Measurements from ENCODE around the gene FUT1.
"Not testable (repeated sequence)": the region's sequence is repeated elsewhere in the genome, so short reads cannot be mapped to it uniquely, and the experiment has no call there.

The FUT1 gene

DNA sequence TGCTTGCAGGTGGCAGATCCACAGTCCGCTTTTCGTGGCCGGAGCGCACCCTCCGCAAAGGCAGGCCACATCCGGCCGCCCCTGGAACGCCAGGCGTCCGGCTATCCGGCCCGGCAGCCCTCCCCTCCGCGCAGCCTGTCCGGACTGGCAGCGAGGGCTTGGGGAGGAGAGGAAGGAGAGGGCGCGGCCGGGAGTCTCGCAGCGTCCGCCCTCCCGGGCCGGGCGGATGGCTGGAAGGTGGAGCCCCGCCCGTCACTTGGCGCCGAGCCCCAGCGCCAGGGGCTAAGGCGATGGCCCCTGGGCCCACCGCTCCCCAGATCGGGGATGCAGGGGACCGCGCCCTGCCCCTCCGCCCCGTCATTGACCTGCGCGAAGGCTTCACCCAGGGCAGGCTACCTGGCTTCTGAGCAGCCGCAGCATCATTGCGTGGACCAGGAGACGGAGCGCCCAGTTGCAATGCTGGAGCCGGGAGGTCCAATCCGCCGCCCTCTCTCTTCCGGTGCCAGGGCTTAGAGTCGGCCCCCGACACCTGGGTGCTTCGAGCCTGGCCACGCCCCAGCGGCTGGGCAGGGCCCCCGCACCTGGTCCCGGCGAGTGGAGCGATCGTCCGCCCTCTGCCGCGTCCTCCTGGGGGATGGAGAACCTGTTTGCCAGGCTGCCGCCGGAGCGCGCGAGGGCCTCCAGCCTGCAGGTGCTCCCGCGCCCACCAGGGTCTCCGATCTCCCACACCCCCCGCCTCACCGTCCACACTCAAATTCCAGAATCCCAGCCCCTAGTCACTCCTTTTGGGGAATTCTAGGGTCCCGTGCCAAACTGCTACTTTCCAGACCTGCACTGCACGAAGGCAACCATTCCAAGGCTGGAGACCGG is at the start of gene FUT1:
Gene FUT1, minus strand, starts transcription at position 146 of the 870 bp plus-strand sequence. CDS start 1,360 bp downstream, outside the sequence.
- DNase-seq (ENCODE audit: low spot score) = peak; percentile 77

DNA sequence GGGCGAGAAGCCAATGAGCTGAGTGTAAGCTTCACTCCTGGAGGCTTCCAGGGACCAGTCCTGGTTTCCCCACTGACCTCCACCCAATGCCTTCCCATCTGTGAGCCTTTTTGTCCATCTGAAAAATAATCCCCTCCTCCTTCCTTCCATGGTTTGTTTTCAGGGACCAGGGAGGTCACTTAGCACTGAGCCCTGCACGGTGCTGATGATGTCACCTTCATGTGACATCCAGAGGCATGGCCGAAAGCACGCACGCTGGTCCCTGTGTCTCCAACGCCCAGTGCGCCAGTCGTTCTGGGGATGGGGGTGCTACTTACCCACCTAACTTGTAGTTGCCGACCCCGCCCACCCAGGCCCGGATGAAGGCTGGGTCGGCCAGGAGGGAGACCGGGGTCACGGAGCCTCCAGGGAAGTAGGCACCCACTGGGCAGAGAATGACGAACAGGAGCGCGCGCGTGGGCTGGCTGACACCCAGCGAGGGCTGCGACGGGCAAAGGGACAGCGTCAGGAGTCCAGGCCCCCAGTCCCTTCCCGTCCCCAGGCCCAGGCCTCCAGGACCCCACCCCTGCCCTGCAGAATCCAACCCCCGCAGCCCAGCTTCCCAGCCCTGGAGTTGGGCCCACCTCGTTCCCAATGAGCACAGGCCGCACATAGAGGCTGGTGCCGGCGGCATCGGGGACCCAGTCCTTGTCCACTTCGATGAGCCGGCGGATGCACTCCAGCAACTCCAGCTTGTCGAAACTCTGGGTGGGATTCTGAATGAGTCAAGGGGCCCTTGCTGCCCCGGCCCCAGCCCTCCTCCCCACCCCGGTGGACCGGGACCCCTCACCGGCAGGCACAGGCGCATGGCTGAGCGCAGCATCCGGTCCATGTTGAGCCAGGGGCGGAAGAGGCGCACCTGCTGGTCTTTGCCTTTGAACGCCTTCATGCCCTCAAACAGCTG is 47.2 kb upstream of the FUT1 start:
- peak; percentile 18 for DNase-seq (ENCODE audit: low spot score)

DNA sequence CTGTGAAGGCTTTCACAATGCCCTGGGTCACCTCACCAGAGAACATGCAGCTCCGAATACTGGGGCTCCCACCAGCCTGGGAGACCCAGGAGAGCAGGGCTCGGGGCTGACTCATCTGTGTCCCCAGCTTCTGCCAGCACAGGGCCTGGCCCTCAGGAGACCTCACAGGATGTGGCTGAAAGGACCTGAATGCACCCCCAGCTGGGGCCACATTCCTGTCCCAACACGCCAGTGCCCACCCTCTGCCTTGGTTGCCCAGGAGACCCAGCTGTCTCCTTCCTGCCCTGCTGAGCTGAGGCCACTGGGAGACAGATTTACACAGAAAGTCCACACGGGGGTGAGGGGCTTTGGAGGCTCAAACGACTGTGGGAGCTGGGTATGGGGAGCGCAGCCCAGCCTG is 46.5 kb upstream of the FUT1 start:
- DNase-seq (ENCODE audit: low spot score) = no peak

DNA sequence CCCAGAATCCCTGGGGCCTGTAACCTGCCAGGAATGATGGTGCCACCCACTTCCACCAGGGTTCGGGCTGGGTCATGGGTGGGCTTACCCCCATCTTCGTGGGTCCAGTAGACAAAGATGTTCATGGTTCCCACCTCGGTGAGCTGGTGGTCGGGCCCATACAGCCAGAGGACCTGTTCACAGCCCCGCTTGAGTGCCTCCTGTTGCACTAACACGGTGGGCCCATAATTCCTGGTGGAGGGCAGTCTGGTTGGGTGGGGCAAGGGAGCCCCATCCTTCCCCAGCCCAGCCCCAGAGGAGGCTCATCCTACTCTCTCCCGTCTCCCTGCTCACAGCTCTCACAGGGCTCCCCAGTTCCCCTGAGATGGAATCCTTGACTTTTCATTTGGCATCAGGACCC is 44.7 kb upstream of the FUT1 start:
- no peak for DNase-seq (ENCODE audit: low spot score)

DNA sequence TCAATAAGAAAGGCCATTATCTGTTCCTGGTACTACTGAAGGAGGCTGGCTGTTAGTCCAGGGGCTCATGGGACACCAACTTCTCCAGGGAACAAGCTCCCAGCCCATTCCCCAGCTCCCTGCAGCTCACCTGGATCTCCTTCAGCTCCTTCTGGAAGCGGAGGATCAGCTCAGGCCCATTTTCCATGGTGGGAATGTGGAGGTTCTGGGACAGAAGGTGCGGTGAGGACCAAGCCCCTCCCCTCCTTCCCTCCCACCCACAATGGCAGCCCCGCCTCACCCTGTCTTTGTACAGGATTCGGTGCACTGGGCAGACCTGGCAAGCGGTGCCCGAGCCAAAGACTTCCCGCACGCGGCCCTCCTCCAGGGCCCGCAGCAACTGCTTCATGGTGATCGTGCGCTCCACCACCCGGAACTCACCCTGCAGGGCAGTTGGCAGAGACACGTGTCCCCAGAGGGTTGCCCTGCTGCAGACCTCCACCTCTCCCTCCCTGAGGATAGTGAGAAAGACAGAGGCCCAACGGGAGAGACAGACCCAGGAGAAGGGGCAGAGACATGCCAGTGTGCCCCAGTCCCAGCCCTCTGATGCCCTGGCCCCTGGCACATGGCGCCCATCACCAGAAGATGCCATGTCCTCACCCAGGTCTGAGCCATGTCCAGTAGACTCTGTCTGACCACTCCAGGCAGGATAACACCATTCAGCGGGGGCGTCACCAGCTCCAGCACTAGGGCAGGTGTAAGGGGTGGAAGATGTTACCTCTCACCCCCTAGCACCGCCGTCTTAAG is 44.0 kb upstream of the FUT1 start:
- DNase-seq (ENCODE audit: low spot score) = no peak

DNA sequence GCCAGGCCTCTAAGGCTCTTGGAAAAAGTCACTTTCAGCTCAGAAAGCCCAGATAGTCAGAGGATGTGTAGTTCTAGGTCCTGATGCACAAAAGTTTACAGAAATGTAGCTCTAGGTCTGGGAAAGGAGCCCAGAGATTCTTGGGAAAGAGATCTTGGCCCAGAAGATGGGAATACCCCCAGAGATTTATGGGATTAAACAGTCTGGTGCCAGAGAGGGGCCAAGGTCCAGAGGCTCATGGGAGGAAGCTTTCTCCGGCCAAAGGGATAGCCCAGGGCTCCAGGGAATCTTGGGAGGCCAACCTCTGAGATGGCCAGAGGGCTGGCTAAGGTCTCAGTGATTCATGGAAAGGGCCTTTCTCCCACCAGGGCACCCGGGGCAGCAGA is 43.2 kb upstream of the FUT1 start:
- DNase-seq (ENCODE audit: low spot score) = no peak

DNA sequence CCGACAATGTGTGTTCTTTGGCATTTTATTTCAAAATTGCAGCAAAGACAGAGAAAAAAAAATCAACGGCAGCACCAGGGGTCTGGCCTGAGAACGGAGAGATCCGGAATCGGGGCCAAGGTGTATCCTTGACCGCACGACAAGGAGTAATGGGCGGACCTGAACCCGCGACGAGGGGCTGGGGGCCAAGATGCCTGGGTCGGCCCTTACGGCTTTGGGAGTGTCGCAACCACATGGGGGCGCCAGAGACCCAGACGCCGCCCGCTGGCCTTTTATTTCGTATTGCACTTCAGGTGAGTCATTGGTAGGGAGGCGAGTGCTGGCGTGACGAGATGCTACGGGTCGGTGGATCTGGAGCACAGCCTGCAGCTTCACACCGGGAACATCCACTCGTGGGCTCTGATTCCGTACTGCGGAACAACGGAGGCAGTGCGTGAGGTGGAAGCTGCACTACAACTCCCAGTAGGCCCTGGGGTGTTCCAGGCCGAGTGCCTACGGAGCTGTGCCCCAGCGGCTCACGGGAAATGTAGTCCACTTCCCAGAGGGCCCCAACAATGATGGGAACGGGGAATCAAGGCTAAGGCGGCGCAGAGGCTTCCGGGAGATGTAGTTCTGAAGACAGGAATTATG is 42.7 kb upstream of the FUT1 start:
- DNase-seq (ENCODE audit: low spot score) = peak; percentile 98

DNA sequence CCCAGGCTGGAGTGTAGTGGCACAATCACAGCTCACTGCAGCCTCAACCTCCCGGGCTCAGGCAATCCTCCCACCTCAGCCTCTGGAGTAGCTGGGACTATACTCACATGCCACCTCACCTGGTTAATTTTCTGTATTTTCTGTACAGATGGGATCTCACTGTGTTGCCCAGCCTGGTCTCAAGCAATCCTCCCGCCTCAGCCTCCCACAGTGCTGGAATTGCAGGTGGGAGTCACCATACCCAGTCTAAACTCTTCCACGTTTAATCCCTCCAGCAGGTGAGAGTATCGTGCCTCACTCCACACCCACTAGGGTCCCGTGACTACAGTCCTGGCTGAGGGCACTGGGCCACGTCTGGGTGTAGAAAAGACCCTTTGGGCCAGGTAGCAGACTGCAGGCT is 41.9 kb upstream of the FUT1 start:
- no peak for DNase-seq (ENCODE audit: low spot score)

DNA sequence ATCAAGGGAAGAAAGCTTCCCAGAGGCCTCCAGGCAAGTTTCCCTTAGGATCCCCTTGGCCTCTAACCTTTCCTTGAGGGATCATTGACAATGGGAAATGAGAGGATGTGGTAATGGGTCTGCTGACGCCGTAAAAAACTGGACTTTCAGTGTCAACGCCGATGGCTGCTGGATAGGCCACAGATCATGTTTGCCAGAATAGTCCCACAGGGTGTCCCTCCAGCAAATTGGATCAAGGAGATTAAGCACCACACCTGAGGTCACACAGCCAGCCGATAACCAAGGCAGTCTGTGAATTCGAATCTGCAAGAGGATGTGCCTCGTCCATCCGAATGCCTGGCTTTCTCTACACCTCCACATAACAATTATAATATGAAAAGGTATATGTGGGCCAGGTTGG is 40.8 kb upstream of the FUT1 start:
- DNase-seq (ENCODE audit: low spot score) = no peak

DNA sequence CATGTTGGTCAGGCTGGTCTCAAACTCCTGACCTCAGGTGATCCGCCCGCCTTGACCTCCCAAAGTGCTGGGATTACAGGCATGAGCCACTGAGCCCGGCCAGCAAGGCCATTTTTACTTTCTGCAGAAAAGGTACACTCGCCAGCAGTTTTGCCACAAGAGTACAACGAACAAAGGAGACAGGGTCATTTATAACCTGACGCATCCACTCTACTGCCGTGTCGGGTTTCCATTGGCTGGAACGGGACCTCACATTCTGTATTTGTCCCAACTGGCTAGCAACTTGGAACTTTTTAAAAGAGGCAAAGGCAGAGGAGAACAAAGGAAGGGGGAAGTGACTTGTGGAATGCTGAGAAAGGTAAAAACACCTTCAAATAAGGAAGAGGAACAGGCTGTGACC is 34.9 kb upstream of the FUT1 start:
- not testable (repeated sequence) for DNase-seq (ENCODE audit: low spot score)

DNA sequence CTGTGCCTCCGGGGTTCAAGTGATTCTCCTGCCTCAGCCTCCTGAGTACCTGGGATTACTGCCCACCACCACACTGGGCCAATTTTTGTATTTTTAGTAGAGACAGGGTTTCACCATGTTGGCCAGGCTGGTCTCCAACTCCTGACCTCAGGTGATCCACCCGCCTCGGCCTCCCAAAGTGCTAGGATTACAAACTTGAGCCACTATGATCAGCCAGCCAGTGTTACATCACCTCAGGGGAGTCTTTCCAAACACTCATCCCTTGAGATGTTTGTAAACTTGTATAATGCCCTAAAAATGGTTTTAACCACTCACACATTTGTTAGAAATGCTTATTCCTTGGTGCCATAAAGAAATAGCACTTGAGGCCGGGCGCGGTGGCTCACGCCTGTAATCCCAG is 34.0 kb upstream of the FUT1 start:
- DNase-seq (ENCODE audit: low spot score) = not testable (repeated sequence)

DNA sequence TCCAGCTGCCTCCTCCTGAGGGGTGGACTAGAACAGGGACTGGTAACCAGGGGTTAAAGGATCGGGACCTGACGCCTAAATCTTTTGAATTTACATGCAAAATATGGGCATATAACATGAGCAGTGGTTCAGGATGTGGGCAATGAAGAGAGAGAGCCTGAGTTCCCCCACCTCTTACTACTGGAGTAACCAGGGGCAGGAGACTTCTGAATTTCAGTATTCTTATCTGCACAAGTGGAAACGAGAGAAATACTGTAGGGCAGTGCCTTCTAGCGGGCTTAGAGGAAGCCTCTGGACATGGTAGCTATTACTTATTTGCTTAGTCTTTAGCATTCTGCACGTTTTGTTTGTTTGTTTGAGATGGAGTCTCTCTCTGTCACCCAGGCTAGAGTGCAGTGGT is 32.1 kb upstream of the FUT1 start:
- DNase-seq (ENCODE audit: low spot score) = peak; percentile 36

DNA sequence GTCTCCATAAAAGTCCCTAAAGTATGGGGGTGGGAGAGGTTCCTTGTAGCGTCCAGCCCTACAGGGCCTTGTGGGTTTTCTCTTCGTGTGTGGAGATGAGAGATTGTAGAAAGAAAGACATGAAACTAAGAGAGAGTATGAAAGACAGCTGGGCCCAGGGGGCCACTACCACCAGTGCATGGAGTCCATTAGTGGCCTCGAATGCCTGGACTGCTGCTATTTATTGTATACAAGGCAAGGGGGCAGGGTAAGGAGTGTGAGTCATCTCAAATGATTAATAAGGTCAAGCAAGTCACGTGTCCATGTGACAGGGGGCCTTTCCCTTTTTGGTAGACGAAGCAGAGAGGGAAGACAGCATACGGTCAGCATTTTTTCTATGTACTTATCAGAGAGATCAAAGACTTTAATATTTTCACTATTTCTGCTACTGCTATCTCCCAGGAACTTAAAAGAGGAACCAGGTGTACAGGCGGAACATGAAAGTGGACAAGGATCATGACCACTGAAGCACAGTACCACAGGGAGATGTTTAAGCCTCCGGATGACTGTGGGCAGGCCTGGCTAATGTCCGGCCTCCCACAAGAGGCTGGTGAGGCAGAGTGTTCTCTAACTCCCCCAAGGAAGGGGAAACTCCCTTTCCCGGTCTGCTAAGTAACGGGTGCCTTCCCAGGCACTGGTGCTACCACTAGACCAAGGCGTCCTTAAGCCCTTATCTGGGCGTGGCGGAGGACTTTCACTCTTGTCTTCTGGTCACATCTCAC is 28.4 kb upstream of the FUT1 start:
- no peak for DNase-seq (ENCODE audit: low spot score)

DNA sequence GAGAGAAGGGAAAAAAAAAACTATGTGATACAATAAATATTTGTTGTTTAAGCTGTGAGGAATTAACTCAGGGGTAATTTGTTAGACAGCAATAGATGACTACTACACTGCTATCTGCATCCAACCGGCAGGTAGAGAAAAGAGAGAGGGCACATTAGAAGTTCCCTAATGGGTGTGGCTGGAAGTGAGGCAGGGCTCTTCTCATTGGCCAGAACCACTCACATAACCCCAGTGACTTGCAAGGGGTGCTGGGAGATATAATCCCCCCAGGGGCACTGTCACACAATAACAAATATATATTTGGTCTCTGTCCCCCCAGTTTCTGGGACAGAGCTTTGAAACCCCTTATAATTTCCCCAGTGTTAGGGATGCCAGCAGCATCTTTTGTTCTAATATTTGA is 27.2 kb upstream of the FUT1 start:
- DNase-seq (ENCODE audit: low spot score) = no peak

DNA sequence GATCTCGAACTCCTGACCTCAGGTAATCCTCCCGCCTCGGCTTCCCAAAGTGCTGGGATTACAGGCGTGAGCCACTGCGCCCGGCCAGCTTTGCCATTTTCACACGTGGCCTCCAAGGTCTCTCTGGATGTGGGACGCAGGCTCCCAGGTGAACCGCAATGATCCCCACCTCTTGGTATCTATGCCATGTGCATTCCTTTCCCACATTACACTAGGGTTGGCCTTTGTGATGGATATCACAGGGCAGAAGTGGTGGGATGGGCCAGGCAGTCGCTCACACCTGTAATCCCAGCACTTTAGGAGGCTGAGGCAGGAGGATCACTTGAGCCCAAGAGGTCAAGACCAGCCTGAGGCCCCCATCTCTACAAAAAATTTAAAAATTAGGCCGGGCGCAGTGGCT is 25.3 kb upstream of the FUT1 start:
- DNase-seq (ENCODE audit: low spot score) = no peak

DNA sequence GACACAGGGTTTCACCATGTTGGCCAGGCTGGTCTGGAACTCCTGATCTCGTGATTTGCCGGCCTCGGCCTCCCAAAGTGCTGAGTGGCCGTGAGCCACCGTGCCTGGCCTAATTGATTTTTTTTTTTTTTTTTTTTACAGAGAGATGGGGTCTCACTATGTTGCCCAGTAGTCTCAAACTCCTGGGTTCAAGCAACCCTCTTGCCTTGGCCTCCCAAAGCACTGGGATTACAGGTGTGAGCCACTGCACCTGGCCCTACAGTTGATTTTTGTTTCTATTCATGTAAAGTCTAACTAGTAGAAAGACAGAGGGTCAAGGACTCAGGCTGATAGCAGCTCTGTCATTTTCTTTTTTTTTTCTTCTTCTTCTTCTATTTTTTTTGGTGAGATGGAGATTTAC is 24.7 kb upstream of the FUT1 start:
- DNase-seq (ENCODE audit: low spot score) = no peak

DNA sequence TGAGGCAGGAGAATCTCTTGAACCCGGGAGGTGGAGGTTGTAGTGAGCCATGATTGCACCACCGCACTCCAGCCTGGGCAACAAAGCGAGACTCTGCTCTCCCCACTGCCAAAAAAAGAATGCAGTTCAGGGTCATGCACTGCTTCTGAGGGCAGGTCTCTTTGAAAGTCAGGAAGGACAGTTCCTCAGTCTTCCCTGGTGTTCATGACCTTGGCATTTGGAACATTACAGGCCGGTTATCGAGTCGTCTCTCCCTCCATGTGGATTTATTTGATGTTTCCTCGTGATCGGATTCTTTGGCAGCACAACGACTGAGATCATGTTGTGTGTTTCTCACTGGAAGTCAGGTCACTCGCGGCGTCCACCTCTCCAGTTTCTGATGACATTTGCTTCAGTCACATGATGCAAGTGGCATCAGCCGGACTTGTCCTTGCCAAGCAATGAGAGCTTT is 20.1 kb upstream of the FUT1 start:
- DNase-seq (ENCODE audit: low spot score) = no peak

DNA sequence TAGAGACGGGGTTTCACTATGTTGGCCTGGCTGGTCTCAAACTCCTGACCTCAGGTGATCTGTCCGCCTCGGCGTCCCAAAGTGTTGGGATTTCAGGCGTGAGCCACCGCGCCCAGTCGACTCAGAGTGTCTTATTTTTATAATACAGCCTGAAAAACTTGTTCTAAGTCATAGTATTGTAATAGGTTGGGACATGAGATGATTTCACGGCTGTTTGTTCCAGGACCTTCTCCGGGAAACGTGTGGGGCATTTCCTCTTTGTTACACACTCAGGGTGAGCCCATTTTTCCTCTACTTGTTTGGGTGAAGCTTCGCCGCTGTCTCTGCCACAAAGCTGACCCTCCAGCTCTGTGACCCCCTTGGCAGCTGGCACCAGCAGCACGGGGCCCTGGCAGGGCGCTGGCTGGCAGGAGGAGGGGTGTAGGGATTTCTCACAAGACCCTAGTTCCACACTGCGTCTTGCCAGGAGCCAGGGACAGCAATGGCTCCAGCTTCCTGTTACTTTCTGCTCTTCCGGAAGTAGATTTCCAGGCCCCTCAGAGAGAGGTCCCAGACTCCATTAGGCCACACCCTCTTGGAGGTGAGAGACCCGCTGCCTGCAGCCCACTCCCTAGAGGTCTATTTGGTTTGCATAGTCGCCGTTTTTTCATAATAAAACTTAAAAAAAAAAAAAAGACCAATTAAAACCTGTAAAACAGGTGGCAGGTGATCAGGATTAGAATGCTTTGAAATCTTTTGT is 18.5 kb upstream of the FUT1 start:
- no peak for DNase-seq (ENCODE audit: low spot score)

DNA sequence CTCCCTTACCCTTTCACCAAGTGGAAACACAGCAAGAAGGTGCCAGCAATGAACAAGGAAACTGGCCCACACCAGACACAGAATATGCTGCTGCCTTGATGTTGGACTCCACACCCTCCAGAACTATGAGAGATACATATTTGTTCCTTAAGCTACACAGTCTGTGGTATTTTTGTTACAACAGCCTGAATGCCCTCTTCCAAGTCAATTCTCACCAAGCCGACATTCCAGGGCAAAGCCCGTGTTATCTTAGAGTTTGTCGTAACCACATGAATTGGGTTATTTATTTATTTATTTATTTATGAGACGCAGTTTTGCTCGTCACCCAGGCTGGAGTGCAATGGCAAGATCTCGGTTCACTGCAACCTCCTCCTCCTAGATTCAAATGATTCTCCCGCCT is 17.8 kb upstream of the FUT1 start:
- DNase-seq (ENCODE audit: low spot score) = no peak

Measured in cerebellar cortex (tissue), 1 donor.